ENCODE data around the gene ALDOA.

The ALDOA gene

DNA sequence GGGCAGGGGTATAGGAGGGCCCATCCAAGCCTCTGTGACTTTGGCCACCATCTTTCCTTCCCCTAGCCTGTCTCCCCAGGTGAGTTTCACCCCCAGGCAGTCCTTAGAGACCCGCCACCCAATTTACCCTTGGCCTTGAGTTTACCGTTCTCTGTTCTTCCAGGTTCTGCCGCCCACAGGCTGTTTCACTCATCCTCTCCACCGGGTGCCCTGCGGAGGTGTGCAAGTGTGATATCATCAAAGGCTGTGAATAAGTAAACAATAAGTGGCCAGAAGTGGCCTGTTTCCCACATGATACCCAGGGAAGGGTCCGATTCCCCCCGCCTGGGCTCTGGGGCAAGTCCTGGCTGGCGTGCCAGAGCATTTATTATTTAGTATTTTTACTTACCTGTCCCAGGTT, 19.4 kb upstream of the ALDOA start:
- FAIRE-seq = no peak

DNA sequence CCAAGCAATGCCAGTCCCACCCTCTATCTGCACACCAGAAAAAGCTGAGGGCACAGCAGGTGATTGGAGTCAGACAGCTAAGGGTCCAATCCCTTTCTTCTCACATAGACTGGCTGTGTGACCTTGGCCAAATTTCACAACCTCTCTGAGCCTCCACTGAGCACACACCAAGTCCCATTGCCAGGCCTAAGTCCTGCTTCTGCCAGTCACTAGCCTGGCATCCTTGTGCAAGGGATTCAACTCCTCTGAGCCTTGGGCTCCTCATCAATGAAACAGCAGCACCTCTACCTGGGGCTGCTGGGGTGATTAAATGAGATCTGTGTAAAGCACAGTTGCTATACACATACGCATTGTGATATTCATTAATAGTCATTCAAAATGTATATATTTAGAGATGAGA, 19.0 kb upstream of the ALDOA start:
- no peak for FAIRE-seq

DNA sequence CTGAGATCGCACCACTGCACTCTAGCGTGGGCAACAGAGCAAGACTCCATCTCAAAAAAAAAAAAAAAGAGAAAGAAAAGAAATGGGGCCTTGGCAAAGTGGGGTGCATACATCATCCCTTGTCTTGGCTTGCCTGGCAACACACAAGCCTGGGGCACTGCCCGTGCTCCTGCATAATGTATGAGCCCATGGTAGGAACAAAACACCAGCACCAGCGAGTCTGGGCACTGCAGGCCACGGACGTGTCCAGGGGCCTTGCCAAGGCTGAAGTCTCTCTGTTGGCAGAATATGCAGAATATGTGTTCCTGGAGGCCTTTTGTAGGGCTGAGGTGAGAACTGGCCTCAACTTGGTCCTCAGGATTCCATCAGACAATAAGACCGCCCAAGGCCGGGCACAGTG, 15.7 kb upstream of the ALDOA start:
- no peak for FAIRE-seq

DNA sequence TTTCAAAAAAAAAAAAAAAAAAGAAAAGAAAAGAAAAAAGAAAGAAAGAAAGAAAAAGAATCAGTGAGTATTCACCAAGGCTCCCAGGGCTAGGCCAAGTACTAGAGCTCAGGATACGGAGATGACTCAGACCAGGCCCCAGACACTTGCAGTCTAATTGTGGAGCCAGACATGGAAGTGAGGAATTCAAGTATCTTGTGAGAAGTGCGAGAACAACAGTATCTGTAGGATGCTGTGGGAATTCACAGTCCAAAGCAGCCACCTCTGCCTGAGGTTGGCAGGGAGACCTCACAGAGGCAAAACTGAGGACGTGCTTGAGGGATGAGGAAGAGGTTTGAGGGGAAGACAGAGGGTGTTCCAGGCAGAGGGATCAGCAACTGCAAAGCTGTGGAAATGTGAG, 14.0 kb upstream of the ALDOA start:
- FAIRE-seq = no peak

DNA sequence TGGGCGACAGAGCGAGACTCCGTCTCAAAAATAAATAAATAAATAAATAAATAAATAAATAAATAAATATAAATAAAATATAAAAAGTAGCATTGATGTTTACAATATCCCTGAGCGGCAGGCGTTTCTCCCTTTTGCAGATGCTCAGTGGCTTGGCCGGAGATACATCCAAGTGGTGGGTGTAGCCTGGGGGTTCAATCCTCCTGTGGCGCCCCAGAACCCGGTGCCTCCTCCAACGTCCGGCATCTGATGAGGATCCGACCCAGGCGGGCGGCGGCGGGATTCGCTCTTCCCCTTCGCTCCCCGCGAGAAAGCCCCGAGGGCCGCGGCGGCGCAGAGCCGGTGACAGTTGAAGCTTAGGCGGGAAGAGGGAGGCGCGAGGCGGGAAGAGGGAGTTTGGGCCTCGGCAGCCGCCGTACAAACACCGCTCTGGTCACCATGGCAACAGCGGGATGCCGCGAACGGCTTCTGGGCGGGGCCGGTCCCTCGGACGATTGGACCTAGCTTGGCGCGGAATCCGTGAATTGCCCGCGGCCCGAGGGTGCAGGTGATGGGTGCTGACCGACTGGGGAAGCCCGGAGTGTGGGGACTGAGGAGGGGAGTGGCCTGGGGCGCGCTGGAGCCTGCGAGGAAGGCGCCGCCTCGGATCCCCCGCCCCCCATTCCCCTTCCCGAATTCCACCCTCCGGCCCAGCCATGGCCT, 12.7 kb upstream of the ALDOA start:
- FAIRE-seq = no peak

DNA sequence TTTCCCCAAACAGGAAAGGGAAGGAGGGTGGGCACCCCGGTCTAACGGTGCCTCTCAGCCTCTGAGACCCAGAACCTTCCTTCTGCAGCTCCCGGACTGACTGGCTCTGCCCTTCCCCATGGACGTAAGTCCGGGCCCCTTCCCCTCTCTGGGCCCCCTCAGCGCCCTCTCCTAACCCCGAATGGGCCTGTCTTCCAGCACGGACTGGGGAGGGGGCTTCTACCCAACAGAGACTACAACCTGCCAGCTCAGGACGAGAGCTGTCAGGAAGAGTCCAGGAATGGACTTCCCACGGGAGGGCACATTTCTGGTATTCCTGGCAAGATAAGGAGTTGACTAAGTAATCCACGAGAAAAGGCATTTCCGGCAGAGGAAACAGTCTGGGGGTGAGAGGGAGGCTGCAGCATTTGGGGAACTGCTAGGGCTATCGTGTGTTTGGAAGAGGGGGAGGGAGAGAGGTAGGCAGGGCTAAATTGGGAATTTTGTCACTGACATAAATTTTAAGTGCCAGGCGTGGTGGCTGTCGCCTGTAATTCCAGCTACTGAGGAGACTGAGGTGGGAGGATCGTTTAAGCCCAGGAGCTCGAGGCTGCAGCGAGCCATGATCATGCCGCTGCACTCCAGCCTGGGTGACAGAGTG, 12.1 kb upstream of the ALDOA start:
- no peak for FAIRE-seq

DNA sequence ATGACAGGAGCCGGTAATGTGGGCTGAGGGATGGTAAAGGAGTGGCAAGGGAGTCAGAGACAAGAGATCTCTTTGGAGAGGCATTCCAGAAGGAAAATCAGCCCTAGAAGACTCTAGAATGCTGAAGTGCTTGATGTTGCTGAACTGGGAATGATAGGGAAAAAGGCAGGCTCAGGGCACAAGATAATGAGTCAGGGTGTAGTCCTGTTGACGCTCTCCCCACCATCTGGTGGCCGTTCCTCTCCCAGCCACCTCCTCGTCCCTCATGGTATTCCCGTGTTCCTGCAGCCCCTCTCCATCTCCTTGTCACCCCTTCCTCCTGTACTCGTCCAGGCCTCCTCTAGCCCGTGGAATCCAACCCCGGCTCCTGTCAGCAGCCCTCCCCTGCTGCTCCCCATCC, 11.1 kb upstream of the ALDOA start:
- no peak for FAIRE-seq

DNA sequence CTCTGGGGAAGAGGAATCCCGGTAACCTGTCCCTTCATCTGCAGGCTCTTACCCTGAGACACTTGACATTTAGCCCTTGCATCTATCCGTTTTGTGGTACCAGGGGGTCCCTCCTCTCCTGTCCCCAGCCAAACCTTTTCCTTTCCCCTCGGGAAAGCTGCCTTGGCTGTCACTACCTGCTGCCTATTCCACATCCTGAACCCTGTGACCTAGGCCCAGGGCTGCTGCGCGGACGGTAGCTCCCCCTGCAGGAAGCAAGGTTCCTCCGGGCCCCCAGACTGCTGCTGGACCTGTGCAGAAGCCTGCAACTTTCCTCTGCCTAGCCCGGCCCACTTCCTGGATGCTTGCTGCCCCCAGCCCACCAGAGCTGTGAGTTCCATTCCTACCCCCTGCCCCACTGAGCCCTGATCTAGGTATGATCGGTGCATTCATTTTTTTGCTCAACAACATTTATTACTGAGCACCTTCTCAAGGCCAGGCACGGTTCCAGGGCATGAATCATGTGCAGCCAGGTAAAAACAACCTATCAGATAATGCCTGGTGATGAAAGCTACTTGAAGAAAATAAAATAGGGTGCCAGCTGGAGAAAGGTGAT, 10.5 kb upstream of the ALDOA start:
- FAIRE-seq = no peak

DNA sequence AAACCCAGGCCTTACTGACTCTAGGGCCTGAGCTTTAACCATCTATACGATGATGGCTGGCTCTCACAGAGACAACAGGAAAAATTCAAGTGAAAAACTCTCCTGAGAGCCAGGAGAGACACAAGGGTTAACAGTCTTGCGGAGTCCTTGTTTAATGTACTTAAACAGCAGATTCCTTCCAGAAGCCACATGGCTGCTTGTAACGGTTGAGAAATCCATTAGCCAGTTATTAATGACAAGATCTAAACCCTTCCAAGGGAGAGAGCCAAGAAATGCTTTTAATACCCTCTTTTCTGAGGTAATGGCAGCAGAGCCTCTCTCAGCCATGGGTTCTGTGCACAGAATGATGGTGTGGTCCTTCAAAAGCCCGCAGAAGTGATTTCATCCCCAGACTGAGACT, 5.2 kb upstream of the ALDOA start:
- no peak for FAIRE-seq

DNA sequence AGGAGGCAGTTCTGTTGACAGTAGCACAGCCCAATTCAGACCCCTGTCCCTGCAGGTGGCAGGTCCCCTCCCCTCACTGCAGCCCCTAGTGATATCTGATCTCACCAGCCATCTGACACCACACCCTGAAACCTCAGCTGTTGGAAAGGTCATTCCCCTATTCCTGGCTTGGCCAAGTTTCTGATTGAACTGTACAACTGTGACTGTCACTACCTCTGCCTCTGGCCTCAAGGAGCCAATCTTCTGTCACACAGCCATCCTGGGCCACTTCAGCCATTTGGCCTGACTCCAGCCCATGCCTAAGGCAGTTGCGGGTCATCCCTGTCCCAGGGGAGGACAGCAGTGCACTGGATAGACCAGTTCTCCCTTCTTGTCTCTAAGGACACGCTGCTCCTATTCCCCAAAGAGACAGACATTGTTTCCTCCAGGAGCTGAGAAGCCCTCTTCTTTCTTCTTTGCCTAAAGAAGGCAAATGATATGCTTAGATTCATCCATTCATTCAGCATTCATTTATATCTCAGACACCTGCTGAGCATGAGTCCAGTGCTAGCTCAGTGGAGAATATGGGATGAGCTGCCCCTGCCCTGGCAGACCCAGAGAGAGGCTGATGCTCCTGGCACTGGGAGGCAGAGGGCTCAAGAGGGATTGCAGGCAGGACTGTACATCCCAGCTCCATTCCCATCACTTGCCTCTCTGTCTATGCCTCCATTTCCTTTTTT, 4.6 kb upstream of the ALDOA start:
- no peak for FAIRE-seq

DNA sequence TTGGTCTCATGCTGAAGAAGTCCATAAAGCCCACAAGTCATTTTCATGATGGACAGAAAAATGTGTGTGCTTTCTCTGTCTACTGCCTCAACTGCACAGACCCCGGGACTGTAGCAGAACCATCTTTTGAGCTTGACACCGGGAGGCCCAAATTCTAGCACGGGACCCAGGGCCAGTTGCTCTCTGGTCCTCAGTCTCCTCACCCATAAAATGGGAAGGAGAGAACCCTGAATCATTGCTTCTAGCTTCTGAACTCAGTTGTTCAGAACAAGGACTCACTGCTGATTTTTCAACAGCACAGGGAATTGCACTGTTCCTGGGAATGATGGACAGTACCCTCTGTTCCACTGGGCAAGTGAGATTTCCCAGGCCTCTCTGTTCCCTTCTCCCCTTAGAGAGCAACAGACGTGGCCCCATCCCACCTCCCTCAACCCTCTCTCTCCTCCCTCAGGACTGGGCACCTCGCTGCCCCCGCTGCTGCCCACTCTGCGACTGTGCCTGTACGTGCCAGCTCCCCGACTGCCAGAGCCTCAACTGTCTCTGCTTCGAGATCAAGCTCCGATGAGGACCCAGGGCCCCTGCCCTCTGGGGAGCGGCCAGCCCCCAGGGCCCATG, 2.2 kb upstream of the ALDOA start:
- no peak for FAIRE-seq

DNA sequence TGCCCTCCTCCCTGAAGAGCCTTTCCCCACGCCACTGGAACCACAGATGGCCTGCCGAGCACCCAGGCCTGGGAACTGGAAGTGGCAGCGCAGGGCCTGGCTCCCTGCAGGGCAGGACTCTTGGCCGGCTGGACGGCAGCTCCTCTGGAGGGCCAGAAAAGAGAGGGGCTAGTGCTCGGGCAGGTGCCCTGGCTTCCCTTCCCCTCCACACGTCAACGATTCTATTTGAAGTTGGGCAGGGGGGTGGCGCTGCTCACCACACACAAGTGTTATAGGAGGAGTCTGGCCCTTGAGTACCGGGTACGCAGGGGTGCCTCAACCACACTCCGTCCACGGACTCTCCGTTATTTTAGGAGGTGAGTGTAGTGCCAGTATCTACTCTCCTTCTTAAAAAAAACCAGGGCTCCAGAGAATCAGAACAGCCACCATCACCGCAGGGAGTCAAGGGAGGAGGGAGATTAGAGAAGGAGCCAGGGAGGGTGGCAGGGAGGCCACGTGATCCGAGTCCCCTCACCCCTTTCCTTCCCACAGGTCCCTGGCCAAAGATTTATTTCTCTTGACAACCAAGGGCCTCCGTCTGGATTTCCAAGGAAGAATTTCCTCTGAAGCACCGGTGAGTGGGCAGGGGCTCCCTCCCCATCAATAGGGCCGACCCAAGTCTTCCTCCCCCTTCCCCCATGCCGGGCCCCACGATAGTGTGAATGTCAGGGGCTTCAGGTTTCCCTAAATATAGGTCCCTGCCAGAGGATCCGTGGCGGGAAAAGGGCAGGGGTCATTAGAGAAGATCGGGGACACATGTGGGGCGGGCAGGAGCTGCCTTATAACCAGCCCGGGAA, 1.4 kb upstream of the ALDOA start:
- FAIRE-seq = no peak

DNA sequence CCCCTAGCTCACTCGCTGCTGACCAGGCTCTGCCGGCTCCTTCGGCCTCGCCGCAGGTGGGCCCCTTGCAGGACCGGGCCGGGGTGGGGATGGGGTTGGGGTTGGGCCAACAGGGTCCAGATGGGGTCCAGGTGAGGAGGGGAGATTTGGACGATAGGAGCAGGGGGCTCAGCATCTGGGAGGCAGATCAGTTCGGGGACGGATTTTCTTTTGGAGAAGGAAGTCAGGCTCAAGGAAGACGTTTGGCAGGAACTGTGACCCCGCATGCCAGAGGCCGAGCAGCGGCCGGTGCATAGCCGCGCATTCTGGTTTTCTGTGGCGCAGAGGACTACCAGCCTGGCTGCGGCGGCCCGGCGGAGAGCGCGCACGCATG, 845 bp upstream of the ALDOA start:
- FAIRE-seq = no peak

DNA sequence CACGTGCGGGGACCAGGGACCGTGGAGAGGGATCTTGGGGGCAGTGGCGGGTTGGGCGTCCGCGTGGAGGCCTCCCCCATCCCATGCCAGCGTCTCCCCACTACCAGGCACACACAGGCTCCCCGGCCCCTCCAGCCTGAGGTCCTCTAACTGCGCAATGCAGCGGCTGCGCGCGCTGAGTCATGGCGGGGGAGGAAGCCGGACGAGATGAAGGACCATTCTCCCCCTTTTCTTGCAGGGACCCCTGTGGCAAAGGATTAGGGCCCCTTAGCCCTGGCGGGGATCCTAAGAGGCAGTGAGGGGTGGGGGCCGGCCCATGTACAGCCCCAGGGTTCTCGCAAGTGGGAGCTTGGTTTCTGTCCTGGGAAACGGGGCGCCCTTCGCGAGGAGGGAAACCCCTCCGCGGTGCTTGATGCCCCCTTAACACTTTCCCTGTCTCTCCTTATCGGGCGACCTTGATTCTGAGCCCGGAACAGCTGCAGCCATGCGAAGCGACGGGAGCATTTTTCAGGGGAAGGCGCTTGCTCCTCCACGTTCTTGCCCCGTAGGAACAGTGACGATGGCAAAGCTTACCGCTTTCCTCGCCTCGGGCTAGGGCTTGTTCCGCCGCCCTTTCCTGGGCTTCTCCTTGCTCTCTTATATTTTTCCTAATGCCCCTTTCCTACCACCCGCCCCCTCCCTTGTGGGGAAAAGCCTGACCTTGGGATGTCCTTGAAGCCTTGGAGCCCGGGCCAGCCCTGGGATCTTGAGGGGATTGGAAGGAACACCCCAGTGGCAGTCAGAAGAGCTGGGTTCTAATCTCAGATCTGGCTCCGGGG, 592 bp downstream of the ALDOA start:
- FAIRE-seq = no peak

DNA sequence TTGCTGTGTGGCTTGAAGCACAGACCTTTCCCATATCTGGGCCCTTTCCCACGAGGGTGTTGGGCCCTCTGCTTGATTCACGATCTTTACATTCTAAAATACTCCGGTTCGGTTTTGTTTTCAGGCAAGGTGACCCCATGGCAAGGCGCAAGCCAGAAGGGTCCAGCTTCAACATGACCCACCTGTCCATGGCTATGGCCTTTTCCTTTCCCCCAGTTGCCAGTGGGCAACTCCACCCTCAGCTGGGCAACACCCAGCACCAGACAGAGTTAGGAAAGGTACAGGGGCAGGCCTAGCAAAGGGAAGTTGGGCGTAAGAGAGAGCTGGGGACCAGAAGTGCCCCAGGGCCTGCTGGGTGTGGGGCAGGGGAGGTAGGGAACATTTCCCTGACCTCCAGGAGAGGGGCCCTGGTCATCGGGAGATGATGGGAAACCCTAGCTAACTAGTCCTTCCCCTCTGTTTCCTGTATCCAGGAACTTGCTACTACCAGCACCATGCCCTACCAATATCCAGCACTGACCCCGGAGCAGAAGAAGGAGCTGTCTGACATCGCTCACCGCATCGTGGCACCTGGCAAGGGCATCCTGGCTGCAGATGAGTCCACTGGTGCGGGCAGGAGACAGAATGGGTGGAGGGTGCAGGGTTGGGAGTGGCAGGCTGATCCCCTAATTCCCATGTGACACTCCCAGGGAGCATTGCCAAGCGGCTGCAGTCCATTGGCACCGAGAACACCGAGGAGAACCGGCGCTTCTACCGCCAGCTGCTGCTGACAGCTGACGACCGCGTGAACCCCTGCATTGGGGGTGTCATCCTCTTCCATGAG, 1.4 kb downstream of the ALDOA start:
- FAIRE-seq = no peak

DNA sequence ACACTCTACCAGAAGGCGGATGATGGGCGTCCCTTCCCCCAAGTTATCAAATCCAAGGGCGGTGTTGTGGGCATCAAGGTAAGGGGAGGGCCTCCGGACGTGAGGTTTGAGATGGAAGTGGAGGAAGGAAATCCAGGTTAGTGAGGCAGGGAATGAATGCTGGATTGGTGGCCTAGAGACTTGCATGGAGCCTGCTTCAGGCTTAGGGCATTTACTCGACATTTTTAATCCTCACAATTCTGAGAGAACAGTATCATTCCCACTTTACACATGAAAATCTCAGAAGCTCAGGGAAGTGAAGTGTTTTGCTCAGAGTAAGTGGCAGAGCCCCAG, 2.0 kb downstream of the ALDOA start:
- FAIRE-seq = no peak

DNA sequence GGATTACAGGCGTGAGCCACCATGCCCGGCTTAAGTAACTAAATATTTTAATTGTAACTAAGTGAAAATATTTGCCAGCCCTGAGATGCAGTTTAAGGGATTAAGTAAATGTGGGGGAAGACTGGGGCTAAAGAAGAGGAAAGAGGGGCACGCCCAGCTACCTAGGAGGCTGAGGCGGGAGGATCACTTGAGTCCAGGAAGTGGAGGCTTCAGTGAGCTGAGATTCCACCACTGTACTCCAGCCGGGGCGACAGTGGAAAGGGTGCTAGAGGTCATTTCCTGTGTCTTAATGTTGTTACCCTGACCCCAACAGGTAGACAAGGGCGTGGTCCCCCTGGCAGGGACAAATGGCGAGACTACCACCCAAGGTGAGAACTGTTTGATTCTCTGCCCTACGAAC, 2.8 kb downstream of the ALDOA start:
- FAIRE-seq = no peak

DNA sequence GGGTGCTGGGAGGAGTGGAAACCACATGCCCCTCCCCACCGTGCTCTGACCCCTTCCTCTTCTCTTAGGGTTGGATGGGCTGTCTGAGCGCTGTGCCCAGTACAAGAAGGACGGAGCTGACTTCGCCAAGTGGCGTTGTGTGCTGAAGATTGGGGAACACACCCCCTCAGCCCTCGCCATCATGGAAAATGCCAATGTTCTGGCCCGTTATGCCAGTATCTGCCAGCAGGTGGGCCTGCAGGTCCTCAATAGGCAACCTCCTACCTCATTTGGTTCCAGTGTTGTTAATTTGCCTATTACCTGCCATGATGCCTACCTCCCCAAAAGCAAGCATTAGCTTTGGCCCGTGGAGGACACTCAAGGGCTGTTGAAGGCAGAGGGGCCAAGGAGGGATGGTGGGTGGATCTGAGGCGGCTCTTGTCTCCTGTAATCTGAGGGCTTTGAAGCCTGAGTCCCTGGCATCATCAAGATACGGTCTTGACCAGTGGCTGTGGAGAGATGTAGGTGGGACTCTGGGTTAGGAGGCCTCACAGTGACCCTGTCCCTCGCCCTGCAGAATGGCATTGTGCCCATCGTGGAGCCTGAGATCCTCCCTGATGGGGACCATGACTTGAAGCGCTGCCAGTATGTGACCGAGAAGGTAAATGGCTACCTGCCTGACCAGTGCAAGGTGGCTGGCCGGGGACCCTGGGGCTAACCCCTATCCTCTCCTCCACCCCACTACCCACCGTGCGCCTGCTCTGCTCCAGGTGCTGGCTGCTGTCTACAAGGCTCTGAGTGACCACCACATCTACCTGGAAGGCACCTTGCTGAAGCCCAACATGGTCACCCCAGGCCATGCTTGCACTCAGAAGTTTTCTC, 3.4 kb downstream of the ALDOA start:
- FAIRE-seq = no peak

DNA sequence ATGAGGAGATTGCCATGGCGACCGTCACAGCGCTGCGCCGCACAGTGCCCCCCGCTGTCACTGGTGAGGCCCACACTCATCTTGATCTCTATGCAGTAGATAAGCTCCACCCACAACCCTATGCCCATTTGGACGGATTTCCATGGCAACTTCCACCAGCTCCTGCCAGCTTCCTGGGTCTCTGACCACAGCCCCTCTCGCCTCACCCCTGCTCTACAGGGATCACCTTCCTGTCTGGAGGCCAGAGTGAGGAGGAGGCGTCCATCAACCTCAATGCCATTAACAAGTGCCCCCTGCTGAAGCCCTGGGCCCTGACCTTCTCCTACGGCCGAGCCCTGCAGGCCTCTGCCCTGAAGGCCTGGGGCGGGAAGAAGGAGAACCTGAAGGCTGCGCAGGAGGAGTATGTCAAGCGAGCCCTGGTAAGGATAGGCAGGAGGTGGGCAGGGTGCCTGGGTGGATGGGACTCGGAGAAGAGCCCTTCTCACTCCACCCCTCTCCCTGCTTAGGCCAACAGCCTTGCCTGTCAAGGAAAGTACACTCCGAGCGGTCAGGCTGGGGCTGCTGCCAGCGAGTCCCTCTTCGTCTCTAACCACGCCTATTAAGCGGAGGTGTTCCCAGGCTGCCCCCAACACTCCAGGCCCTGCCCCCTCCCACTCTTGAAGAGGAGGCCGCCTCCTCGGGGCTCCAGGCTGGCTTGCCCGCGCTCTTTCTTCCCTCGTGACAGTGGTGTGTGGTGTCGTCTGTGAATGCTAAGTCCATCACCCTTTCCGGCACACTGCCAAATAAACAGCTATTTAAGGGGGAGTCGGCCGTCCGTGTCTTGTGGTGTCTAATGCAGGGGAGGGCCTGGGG, 4.3 kb downstream of the ALDOA start:
- no peak for FAIRE-seq
